Measurements from ENCODE around the gene KATNB1.

The KATNB1 gene

DNA sequence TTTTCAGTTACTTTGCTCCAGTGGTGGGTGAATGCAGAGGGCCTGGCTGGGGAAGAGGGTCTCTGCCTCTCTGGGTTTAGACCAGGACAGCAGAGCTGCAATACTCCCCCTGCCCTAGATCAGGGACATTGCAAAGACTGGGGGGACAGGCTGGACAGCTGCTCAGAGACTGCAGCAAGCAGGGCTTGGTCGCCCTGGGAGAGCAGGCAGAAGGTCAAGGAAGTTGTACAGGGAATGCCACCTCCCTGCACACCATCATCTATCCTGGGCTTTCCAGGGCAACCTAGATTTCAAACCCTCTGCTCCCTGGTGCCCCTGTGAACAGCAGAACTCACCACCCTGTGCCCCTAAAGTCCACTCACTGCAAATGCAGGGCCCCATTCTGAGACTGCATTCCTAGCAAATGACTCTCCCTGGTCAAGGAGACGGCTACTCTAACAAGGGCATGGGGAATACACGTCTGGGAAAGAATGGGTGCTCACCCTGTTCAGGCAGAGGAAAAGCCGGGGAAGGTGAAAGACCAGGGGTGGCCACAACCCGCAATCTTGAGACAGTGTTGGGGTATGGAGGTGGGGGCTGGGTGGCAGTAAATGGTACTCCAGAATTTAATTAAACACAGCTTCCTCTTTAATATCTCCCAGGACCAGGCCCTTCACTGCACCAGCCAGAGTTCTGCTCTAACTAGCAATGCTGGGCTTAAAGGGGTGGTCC is 65.7 kb downstream of the KATNB1 start:
- Histone ChIP-seq H3K9me3 (no peaks in the 10 kb centered on the region), H3K4me3 (ENCODE audit: low read depth in 1 of 2, low read length in 1 of 2) (no peak overlapping the region), H3K36me3 (no peaks in the 10 kb centered on the region), H3K4me1 (ENCODE audit: control insufficient read depth in 1 of 2, insufficient read depth in 1 of 2, low read depth in 1 of 2, low read length in 1 of 2) (peaks cover 26 to 28% of the 10 kb centered on the region in 2 experiments), H3K27me3 (peaks cover 92% of the 10 kb centered on the region), H3K27ac (no peak overlapping the region)
- TF ChIP-seq, protein P1, sequence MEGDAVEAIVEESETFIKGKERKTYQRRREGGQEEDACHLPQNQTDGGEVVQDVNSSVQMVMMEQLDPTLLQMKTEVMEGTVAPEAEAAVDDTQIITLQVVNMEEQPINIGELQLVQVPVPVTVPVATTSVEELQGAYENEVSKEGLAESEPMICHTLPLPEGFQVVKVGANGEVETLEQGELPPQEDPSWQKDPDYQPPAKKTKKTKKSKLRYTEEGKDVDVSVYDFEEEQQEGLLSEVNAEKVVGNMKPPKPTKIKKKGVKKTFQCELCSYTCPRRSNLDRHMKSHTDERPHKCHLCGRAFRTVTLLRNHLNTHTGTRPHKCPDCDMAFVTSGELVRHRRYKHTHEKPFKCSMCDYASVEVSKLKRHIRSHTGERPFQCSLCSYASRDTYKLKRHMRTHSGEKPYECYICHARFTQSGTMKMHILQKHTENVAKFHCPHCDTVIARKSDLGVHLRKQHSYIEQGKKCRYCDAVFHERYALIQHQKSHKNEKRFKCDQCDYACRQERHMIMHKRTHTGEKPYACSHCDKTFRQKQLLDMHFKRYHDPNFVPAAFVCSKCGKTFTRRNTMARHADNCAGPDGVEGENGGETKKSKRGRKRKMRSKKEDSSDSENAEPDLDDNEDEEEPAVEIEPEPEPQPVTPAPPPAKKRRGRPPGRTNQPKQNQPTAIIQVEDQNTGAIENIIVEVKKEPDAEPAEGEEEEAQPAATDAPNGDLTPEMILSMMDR (IDR thresholded peaks at IDR 0.05) = no peak

DNA sequence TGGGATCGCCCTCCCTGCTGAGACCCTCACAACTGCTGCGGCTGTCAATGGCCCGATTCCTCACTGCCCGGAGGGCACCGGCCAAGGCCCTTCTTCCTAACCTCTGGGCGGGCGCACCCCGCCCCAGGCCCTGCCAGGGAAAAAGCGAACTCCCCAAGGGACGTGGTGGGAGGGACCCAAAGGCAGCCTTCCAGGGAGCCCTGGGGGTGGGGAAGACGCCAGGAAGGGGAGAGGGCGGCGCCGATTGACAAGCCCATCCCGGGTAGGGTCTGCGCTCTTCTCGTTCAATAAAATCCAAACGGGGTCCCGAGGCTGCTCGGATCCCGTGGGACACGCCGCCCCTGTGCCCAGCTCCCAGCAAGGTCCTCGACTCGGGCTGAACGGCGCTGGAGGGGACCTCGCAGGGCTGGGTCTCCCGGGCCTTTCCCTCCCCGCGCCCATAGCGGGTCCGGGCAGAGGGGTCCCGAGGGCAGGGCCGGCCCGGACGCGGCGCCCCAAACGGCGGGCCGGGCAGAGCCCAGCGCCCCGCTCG is 66.3 kb downstream of the KATNB1 start:
- Histone ChIP-seq H3K27ac (no peak overlapping the region), H3K4me1 (ENCODE audit: control insufficient read depth in 1 of 2, insufficient read depth in 1 of 2, low read depth in 1 of 2, low read length in 1 of 2) (peaks cover 26 to 28% of the 10 kb centered on the region in 2 experiments)
- TF ChIP-seq, protein P1 (IDR thresholded peaks at IDR 0.05) = no peak

DNA sequence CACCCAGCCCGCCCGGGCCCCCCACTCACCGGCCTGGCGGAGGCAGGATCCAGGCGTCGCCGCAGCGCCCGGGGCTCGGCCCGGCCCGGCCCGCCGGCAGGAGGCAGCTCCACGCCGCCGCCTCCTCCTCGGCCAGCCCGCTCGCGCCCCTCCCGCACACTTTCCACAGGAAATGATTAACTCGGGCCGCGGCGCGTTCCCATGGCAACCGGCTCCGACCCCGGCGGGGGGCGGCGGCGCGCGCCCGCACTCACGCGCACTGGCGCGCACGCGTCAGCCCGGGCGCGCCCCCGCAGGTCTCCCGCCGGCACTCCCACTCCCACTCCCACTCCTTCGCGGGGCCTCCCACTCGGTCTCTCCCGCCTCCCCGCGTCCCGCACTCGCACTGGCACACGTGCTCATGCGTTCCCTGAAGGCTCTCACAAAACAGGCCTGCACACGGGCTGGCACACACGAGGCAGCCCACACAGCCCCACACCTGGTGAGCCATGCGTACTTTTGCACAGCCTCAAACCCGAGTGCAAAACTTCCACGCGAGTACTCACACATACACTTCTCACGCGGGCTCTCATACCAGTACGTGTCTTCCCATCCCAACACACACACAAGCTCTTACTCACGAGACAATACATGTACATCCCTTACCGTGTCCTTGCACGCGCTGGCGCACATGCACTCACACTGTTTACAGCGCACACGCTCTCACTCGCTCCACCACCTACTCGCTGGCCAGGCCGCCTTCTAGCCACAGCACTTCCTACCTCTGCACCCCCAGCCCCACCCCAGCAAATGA is 67.0 kb downstream of the KATNB1 start, which contains the start of gene KIFC3:
Gene KIFC3, minus strand, starts transcription at position 151 of the 793 bp plus-strand sequence. CDS start 4,248 bp downstream, outside the sequence.
- Histone ChIP-seq H3K4me1 (ENCODE audit: control insufficient read depth in 1 of 2, insufficient read depth in 1 of 2, low read depth in 1 of 2, low read length in 1 of 2) (peaks cover 28 to 30% of the 10 kb centered on the region in 2 experiments), H3K4me3 (ENCODE audit: low read depth in 1 of 2, low read length in 1 of 2) (peak within 1 kb of the TSS in 1 of 2 experiments; percentile 32), H3K27ac (no peak within 1 kb of the TSS), H3K9me3 (no peaks in the 10 kb centered on the region), H3K36me3 (no peaks in the 10 kb centered on the region), H3K27me3 (peaks cover 99% of the 10 kb centered on the region)
- TF ChIP-seq, protein P1 (IDR thresholded peaks at IDR 0.05) = no peak

More for the DNA sequence above, 66.3 kb downstream of the KATNB1 start:
- H3K4me3 ChIP-seq (ENCODE audit: low read depth in 1 of 2, low read length in 1 of 2) = peak overlapping the region in 1 of 2 experiments; percentile 32
- no peaks in the 10 kb centered on the region for H3K36me3 ChIP-seq
- H3K27me3 ChIP-seq = peaks cover 98% of the 10 kb centered on the region
- H3K9me3 ChIP-seq = no peaks in the 10 kb centered on the region

DNA sequence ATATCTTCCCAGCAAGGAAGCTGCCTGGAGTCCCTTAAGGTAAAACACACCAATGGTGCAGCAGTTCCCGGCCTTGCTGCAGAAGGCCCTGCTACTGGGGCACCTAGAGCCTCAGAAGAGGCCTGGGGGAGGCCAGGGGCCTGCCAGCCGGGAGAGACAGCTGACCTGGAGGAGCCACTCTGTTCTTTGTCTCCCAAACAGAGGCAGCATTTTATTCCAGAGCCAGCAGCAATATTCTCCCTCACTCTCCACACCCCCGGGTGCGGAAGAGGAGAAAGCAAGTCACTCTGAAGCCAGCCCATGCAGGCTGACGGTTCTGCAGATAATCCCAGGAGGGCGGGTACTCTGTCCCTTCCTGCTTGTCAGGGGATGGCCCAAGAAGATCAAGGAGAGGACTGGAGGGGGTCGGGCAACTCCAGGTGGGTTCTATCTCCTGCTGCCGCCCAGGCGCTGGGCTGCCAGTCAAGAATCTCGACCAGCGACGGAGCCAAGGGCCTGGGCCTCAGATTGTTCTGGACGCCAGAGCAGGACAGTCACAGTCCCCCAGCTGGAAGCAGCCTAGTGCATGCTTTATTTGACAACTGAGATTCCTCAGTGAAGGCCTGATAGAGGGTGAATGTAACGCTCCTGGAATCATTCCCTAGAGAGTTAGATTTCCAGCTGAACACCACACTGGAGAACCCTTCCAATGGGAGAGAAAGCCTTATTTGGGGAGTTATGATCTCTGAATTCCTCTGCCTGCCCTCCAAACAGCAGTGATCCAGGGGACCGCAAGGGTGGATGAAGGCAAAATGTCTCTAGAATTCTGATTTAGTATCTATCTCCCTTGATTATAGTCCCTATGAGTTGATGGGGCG is 67.8 kb downstream of the KATNB1 start:
- TF ChIP-seq, protein P1 (IDR thresholded peaks at IDR 0.05) = no peak
- H3K27ac ChIP-seq = no peak overlapping the region
- H3K4me3 ChIP-seq (ENCODE audit: low read depth in 1 of 2, low read length in 1 of 2) = no peak overlapping the region
- peaks cover 91% of the 10 kb centered on the region for H3K27me3 ChIP-seq
- no peaks in the 10 kb centered on the region for H3K36me3 ChIP-seq
- peaks cover 33 to 38% of the 10 kb centered on the region in 2 experiments for H3K4me1 ChIP-seq (ENCODE audit: control insufficient read depth in 1 of 2, insufficient read depth in 1 of 2, low read depth in 1 of 2, low read length in 1 of 2)
- no peaks in the 10 kb centered on the region for H3K9me3 ChIP-seq
